Measurements from ENCODE around the gene NCLN.

- no peak for TF ChIP-seq POLR2A (IDR thresholded peaks at IDR 0.05)
- TF ChIP-seq CTCF (IDR thresholded peaks at IDR 0.05): no peak
- TF ChIP-seq POLR2AphosphoS5 (IDR thresholded peaks at IDR 0.05; ENCODE audit: insufficient read depth in 1 of 2, low read depth in 1 of 2): no peak
These were observed 4.7 kb downstream of the NCLN start for GRCh38 chr19:3190470-3190770.

All from vagina (tissue), 2 donors.